Nephron (organoid): ENCODE results near the gene ARAP3.

ENCODE experiments used
- H3K27ac Mint-ChIP-seq, 3 experiments: 2 replicates each; pipeline ENCODE4 v1.8.0; 2020; ENCODE audit warnings: mixed read lengths in 3 of 3, mild to moderate bottlenecking in 2 of 3, moderate library complexity in 1 of 3
- H3K27me3 Mint-ChIP-seq: 2 replicates; pipeline ENCODE4 v1.8.0; 2021; ENCODE audit warnings: low read depth, mild to moderate bottlenecking, moderate library complexity, mixed read lengths
- H3K36me3 Mint-ChIP-seq: 2 replicates; pipeline ENCODE4 v1.8.0; 2020; ENCODE audit warnings: low read depth, mixed read lengths
- H3K4me1 Mint-ChIP-seq: 2 replicates; pipeline ENCODE4 v1.8.0; 2020; ENCODE audit warnings: mixed read lengths
- H3K4me3 Mint-ChIP-seq, 3 experiments: 2 replicates each; pipeline ENCODE4 v1.8.0; 2020; ENCODE audit warnings: mild to moderate bottlenecking in 3 of 3, mixed read lengths in 3 of 3, moderate library complexity in 2 of 3
- H3K9me3 Mint-ChIP-seq: 2 replicates; pipeline ENCODE4 v1.8.0; 2020; ENCODE audit warnings: mixed read lengths
- CTCF ChIP-seq, 3 experiments: fragments of 200-600 bp; sonication (generic); IDR thresholded peaks; one replicate each; pipeline ENCODE4 v1.5.0; 2021; ENCODE audit warnings: antibody characterized with exemption in 3 of 3; ENCODE audit not compliant: unreplicated experiment in 3 of 3

The ARAP3 gene

GRCh38 chr5:141716468-141716867 is 34.4 kb upstream of the ARAP3 start:
- Mint-ChIP-seq H3K9me3 (no peaks in the 10 kb centered on the region), H3K27ac (no peak overlapping the region), H3K36me3 (no peaks in the 10 kb centered on the region), H3K4me1 (no peaks in the 10 kb centered on the region), H3K4me3 (no peak overlapping the region), H3K27me3 (peaks cover 21% of the 10 kb centered on the region)
- no peak for TF ChIP-seq CTCF (IDR thresholded peaks at IDR 0.05; ENCODE audit: unreplicated experiment in 3 of 3)

- TF ChIP-seq CTCF (IDR thresholded peaks at IDR 0.05; ENCODE audit: unreplicated experiment in 3 of 3) = no peak
- no peaks in the 10 kb centered on the region for H3K4me1 Mint-ChIP-seq
- H3K4me3 Mint-ChIP-seq = no peak overlapping the region
- H3K36me3 Mint-ChIP-seq = no peaks in the 10 kb centered on the region
- H3K9me3 Mint-ChIP-seq = no peaks in the 10 kb centered on the region
- peaks cover 21% of the 10 kb centered on the region for H3K27me3 Mint-ChIP-seq
- no peak overlapping the region for H3K27ac Mint-ChIP-seq
Observed at GRCh38 chr5:141716009-141716408, 34.0 kb upstream of the ARAP3 start.

- H3K9me3 Mint-ChIP-seq = no peaks in the 10 kb centered on the region
- H3K4me1 Mint-ChIP-seq = no peaks in the 10 kb centered on the region
- no peak for TF ChIP-seq CTCF (IDR thresholded peaks at IDR 0.05; ENCODE audit: unreplicated experiment in 3 of 3)
- H3K27me3 Mint-ChIP-seq = peaks cover 18% of the 10 kb centered on the region
- no peak overlapping the region for H3K4me3 Mint-ChIP-seq
- no peak overlapping the region for H3K27ac Mint-ChIP-seq
- no peaks in the 10 kb centered on the region for H3K36me3 Mint-ChIP-seq
Observed at GRCh38 chr5:141715346-141715905, 33.4 kb upstream of the ARAP3 start.

- no peaks in the 10 kb centered on the region for H3K36me3 Mint-ChIP-seq
- TF ChIP-seq CTCF (IDR thresholded peaks at IDR 0.05; ENCODE audit: unreplicated experiment in 3 of 3) = no peak
- peaks cover 22% of the 10 kb centered on the region for H3K27me3 Mint-ChIP-seq
- H3K27ac Mint-ChIP-seq = no peak overlapping the region
- H3K9me3 Mint-ChIP-seq = no peaks in the 10 kb centered on the region
- no peak overlapping the region for H3K4me3 Mint-ChIP-seq
- H3K4me1 Mint-ChIP-seq = no peaks in the 10 kb centered on the region
Observed at GRCh38 chr5:141714542-141715310, 32.7 kb upstream of the ARAP3 start.

- Mint-ChIP-seq H3K9me3 (no peaks in the 10 kb centered on the region), H3K27ac (no peak overlapping the region), H3K4me3 (no peak overlapping the region), H3K27me3 (peaks cover 27% of the 10 kb centered on the region), H3K4me1 (no peaks in the 10 kb centered on the region), H3K36me3 (no peaks in the 10 kb centered on the region)
- TF ChIP-seq CTCF (IDR thresholded peaks at IDR 0.05; ENCODE audit: unreplicated experiment in 3 of 3) = no peak
Observed at GRCh38 chr5:141713616-141714309, 31.7 kb upstream of the ARAP3 start.
